ENCODE data around the gene CPAMD8. TPM values are rescaled to one million over a fixed set of nuclear protein-coding genes. Genes with fewer than 3 reads are reported as not detected.
A peak's percentile ranks its signal among the peaks of the same experiment; 100 is the strongest.
"Not testable (repeated sequence)": the region's sequence is repeated elsewhere in the genome, so short reads cannot be mapped to it uniquely, and the experiment has no call there.

The CPAMD8 gene
- total RNA-seq, 1 experiment from 2014 or later = 0.11 TPM

DNA sequence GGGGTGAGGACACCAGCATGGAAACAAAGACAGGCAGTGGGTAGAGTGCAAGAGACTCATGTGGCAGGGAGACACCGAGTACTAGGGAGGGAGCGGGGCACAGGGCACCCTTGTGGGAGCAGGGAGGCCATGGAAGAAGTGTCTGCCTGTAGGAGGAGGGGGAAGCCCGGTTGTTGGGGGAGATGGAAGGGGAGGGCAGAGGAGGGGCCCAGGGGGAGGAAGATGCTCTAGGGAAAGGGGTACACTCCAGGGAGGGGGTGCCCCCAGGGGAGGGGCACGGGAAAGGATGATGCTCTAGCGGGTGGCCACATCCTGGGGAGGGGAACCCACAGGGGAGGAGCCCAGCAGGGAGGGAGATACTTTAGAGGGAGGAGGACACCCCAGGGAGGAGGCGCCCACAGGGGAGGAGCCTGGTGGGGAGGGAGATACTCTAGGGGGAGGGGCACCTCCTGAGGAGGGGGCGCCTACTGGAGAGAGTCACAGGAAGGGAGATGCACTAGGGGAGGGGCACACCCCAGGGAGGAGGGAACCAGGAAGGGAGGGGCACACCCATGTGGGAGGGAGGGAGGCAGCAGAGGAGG, 24.9 kb downstream of the CPAMD8 start:
- DNase-seq (ENCODE audit: low read depth) = no peak

DNA sequence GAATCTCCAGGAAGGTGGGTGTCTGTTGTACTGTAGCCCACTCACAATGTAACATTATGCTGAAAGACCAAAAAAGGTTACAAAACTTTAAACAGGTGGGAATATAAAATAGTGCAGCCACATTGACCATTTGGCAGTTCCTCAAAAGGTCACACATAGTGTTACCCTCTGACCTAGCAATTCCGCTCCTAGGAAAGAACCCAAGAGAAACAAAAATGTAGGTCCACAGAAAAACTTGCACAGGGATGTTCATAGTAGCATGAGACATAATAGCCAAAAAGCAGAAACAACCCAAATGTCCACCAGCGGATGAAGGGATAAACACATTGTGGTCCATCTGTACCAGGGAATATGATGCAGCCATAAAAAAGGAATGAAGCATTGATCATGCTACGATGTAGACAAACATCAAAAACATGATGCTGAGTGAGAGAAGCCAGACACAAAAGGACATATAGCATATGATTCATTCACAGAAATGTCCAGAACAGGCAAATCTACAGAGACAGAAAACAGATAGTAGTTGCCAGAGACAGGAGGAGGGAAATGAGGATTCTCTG, 27.9 kb downstream of the CPAMD8 start:
- DNase-seq (ENCODE audit: low read depth) = no peak

DNA sequence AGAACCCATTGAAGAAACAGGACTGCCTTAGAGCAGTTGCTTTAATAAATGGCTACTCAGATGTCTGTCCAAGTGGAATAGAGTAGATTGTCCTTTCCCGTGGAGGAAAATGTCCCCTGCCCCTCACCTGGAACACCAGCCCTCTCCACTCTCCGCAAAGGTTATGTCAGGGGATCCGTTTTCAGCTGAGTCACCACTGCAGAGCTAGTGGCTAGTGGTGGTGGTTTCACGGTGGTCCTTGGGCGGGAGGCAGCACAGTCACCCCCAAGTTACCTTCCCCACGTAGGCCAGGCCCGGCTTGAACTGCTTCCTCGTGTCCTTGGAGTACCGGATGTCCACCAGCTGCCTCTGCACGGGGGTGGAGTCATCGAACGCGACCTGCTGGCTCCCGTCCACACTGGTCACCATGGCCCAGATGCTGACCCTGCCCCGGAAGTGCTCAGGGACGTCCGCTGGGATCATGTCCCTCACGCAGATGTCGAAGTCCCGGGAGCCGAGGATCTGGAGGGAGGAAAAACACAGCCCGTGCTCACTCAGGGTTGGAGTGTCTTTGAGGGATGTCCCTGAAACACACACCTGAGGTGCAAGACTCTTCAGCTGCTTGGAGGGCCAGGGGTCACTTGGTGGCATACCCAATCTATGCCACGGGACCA, 29.6 kb downstream of the CPAMD8 start:
- DNase-seq (ENCODE audit: low read depth) = not testable (repeated sequence)

DNA sequence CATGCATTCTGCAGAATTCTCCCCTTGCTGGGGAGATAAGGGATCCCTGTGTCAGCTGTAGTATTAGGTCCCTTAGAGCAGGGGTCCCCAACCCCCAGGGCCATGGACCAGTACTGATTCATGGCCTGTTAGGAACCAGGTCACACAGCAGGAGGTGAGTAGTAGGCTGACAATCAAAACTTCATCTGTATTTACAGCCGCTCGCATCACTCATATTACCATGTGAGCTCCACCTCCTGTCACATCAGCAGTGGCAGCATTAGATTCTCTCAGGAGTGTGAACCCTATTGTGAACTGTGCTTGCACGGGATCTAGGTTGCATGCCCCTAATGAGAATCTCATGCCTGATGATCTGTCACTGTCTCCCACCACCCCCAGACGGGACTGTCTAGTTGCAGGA, 37.9 kb downstream of the CPAMD8 start:
- no peak for DNase-seq (ENCODE audit: low read depth)

DNA sequence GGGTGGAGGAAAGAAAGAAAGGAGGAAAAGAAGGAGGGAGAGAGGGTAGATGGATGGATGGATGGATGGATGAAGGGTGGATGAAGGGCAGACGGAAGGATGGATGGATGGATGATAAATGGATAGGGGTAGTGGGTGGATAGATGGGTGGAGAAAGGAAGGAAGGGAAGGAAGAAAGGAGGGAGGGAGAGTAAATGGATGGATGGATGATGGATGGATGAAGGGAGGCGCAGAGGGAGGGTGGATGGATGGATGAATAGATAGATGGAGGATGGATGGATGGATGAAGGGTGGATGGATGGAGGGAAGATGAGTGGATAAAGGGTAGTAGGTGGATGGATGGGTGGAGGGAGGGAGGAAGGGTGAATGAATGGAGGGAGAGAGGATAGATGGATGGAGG, 41.2 kb downstream of the CPAMD8 start:
- no peak for DNase-seq (ENCODE audit: low read depth)

DNA sequence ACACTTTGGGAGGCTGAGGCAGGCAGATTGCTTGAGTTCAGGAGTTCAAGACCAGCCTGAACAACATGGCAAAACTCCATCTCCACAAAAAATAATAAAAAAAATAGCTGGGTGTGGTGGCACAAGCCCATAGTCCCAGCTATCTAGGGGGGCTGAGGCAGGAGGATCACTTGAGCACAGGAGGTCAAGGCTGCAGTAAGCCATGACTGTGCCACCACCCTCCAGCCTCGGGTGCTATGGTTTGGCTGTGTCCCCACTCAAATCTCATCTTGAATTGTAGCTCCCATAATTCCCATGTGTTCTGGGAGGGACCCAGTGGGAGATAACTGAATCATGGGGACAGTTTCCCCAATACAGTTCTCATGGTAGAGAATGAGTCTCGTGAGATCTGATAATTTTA, 44.0 kb downstream of the CPAMD8 start:
- DNase-seq (ENCODE audit: low read depth) = not testable (repeated sequence)

DNA sequence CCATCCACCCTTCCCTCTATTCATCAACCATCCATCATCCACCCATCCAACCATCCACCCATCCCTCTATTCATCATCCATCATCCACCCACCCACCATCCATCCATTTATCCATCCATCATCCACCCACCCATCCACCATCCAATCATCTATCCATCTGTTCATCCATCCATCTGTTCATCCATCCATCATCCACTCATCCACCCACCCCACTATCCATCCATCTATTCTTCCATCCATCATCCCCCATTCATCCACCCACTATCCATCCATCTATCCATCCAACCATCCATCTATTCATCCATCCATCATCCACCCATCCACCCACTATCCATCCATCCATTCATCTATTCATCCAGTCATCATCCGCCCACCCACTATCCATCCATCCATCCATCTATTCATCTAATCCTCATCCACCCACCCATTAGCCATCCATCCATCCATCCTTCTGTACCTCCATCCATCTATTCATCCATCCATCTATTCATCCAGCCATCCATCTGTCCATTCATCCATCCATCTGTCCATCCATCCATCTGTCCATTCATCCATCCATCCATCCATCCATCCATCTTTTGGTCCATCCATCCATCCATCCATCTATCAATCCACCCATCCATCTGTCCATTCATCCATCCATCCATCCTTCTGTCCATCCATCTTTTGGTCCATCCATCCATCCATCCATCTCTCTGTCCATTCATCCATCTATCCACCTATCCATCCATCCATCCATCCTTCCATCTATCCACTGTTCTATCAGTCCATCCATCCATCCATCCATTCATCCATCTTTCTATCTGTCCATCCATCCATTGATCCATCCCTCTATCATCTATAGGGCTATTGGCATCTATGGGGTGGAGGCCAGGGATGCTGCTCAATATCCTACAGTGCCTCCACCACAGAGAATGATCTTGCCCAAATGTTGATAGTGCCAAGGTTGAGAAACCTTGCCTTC, 47.5 kb downstream of the CPAMD8 start:
- no peak for DNase-seq (ENCODE audit: low read depth)

DNA sequence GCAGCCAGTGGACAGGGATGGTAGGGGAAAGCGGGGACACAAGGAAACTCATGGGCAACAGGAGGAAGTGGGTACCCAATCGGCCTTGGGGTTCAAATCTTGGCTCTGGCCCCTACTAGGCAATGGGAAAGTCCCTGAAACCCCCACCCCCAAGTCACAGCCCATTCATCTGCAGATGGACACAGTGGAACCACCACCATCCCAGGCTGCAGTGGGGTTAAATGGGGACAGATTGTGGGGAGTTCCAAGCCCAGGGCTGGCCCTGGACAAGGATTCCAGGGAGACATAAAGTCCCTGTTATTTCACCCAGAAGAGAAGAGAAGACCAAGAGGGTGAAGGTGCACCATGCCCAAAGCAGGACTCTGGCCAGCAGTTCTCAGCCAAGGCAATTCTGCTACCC, 48.5 kb downstream of the CPAMD8 start:
- no peak for DNase-seq (ENCODE audit: low read depth)

DNA sequence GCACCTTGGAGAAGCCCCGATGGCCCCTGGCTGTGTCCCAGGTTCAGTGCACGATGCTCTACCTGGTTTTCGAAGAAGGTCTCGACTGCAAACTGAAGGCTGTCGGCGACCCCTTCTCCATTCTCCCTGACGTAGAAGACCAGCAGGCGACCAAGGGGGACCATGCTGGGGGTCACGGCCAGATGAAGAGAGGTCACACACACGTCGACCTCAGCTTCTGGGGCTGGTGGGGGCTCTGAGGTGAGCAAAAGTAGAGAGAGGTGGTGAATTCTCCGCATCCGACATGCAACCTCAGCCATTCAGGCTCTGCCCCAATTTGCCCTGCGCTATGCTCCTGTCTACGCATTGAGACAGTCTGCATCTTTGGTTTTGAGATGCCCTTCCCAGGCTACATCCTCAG, 49.3 kb downstream of the CPAMD8 start:
- no peak for DNase-seq (ENCODE audit: low read depth)

DNA sequence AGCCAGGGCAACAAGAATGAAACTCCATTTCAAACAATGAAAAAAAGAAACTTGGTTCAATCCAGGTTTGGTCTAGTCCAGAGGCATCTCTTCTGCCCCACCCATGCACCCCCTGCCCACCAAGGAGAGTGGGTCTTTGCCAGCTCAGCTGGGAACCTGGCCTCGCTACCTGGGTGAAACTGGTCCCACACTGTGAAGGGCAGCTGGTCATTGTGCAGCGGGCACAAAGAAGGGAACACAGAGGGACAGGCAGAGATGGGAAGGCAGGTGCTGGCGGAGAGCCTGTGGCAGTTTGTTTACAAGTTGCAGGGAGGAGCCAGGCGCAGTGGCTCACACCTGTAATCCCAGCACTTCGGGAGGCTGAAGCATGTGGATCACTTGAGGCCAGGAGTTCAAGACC, 50.2 kb downstream of the CPAMD8 start:
- no peak for DNase-seq (ENCODE audit: low read depth)

DNA sequence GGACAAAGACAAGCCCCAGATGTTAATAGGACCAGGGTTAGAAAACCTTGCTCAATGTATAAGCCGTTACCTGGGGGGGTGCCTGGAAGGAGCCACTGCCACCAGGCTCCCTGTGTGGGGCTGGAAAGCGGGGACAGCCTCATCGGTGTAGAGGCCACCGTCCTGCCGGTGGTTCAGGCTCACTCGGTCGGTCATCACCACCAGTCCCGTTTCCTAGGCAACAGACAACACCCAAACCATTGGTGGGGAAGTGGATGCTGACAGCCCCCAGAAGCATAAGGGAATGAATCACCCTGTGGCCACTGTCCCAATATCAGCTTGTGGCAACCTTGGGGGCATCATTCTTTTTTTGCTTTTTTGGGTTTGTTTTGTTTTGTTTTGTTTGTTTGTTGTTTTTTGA, 55.8 kb downstream of the CPAMD8 start:
- no peak for DNase-seq (ENCODE audit: low read depth)

DNA sequence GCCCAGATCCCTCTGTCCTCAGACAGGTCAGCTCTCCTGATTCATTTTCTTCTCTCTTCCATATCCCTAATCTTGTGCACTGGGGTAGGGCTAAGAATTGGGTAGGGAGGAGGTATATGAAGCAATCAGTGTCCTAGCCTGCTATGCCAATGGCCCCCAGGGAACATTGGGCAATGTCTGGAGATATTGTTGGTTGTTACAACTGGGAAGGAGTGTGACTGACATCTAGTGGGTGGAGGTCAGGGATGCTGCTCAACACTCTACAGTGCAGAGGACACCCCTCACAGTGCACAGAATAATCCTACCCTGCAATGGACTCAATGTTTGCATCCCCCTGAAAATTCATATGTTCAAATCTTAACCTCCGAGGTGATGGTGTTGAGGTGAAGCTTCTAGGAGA, 57.5 kb downstream of the CPAMD8 start:
- peak; percentile 5 for DNase-seq (ENCODE audit: low read depth)

DNA sequence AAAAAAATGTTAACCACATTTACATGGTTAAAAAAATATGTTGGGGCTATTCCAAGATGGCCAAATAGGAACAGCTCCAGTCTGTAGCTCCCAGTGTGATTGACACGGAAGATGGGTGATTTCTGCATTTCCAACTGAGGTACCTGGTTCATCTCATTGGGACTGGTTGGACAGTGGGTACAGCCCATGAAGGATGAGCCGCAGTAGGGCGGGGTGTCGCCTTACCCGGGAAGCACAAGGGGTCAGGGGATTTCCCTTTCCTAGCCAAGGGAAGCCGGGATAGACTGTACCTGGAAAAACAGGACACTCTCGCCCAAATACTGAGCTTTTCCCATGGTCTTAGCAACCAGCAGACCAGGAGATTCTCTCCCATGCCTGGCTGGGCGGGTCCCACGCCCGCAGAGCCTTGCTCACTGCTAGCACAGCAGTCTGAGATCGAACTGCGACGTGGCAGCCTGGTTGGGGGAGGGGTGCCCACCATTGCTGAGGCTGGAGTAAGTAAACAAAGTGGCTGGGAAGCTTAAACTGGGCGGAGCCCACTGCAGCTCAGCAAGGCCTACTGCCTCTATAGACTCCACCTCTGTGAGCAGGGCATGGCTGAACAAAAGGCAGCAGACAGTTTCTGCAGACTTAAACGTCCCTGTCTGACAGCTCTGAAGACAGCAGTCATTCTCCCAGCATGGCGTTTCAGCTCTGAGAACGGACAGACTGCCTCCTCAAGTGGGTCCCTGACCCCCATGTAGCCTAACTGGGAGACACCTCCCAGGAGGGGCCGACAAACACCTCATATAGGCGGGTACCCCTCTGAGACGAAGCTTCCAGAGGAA, 65.4 kb downstream of the CPAMD8 start:
- DNase-seq (ENCODE audit: low read depth) = not testable (repeated sequence)

DNA sequence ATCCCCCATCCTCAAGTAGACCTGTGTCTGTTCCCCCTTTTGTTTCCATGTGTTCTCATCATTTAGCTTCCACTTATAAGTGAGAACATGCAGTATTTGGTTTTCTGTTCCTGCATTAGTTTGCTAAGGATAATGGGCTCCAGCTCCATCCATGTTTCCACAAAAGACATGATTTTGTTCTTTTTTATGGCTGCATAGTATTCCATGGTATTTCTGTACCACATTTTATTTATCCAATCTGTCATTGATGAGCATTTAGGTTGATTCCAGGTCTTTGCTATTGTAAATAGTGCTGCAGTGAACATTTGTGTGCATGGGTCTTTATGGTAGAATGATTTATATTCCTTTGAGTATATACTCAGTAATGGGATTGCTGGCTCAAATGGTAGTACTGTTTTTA, 68.3 kb downstream of the CPAMD8 start:
- DNase-seq (ENCODE audit: low read depth) = not testable (repeated sequence)

DNA sequence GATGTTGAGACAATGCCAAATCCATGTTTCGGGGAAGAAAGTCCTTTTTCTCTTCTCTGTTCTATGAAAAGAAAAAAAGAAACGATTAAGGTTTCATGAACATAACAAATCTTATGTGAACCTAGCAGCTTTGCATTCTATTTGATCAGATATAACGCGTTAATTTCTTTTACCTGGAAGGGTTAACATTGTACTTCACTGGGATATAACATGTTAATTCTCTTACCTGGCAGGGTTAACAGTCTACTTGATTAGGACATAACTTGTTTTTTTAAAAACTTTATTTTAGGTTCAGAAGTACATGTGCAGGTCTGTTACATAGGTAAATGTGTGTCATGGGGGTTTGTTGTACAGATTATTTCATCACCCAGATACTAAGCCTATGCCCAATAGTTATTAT, 68.8 kb downstream of the CPAMD8 start:
- no peak for DNase-seq (ENCODE audit: low read depth)

DNA sequence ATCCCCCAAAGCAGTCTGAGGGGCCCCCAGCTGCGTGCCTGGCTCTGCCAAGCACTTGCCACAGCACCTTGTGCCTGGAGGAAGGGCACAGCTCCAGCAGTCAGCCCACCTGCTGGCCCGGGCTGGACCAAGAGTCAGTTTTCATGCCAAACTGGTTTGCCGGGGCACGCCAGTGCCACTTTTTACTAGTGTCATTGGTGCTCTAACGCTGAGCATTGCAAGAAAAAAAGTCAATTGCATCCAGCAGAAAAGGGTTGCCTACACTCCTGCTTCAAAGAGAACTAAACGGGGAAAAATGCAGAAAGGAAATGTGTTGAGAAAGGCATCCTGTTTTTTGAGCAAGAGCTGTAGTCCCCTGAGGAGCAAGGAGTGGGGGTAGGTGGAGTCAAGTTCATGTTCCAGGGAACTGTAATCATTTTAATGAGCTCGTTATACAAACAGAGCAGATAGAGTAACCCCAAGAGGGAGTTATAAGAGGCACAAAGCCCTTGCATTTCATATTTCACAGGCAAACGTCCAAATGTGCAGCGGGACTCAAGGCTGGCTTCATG, 69.4 kb downstream of the CPAMD8 start:
- DNase-seq (ENCODE audit: low read depth) = no peak

DNA sequence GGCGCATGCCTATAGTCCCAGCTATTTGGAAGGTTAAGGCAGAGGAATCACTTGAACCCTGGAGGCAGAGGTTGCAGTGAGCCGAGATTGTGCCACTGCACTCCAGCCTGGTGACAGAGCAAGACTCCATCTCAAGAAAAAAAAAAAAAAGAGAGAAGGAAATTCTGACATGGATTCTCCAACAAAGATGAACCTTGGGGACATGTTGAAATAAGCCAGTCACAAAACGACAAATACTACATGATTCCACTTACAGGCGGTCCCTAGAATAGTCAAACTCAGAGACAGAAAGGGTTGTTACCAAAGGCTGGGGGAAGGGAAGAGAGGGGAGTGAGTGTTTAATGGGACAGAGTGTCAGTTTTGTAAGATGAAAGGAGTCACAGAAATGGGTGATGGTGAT, 71.4 kb downstream of the CPAMD8 start:
- no peak for DNase-seq (ENCODE audit: low read depth)

DNA sequence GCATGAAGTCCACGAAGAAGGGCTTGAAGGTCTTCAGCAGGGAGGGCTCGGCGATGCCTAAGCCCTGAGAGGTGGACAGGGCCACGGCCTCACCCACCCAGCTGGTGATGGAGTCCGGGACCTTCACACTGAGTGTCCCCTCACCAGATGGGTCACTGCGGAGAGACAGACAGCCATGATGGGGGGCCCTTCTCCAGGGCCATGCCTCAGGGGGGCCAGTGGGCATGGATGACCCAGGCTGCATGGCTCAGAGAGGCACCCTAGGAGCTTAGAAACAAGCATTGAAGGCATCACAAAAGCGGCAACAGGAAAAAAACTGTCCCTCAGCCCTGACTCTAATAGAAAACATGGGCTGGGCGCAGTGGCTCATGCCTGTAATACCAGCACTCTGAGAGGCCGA, 74.6 kb downstream of the CPAMD8 start:
- DNase-seq (ENCODE audit: low read depth) = no peak

DNA sequence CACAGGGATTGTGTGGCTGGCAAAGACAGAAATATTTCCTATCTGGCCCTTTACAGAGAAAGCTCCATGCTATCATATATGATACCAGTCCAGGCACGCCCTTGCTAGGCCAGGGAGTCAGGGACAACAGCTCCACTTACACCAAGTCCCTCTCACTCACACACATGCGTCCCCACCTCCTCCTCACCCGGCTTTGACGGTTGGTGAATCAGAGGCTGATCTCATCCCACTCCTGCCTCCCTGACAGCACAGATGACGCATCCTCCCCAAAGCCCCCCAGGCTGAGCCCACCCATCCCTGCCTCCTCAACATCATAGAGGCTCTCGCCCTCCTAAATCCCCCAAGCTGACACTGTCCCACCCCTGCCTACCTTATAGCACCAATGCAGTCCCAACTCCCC, 75.1 kb downstream of the CPAMD8 start:
- DNase-seq (ENCODE audit: low read depth) = no peak

DNA sequence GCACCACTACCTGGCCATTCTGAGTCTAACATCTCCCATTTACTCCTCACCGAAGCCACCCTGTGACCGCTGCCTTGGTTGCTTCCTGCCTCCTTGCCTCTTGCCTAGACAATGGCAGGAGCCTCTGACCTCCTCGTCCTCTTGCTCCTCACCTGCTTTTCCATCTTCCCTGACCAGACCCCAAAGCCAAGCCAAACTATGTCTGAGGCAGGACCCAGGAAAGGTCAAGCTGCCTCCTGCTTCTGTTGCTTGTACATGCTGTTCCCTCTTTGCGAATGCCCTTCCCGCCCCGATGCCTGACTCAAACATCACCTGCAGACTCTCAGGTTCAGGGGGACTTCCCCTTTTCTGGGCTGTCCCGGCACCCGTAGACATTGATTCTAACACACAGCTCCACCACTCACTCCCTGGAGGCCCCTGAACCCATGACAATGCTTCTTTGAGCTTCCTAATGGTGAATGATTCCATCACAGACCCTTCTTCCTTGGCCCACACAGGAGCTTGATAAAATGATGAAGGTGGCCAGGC, 77.0 kb downstream of the CPAMD8 start:
- DNase-seq (ENCODE audit: low read depth) = no peak

Data from LHCN-M2 (cell line).